T-helper 22 cell (primary cell): ENCODE results near the gene TGFBR1.
A peak's percentile ranks its signal among the peaks of the same experiment; 100 is the strongest.

ENCODE experiments used
- DNase-seq: peaks from one replicate; pipeline ENCODE4 v3.0.0-alpha.2; 2020; ENCODE audit warnings: low read depth

Gene TGFBR1

GRCh38 chr9:99107421-99107820 is 2.5 kb downstream of the TGFBR1 start:
- DNase-seq, result no peak

GRCh38 chr9:99108131-99108530 is 3.2 kb downstream of the TGFBR1 start:
- DNase-seq, result no peak

- no peak for DNase-seq
These were observed 4.6 kb downstream of the TGFBR1 start for GRCh38 chr9:99109522-99109921.

- DNase-seq, result peak; percentile 28
These were observed 8.0 kb downstream of the TGFBR1 start for GRCh38 chr9:99112750-99113413.

- DNase-seq, result no peak
These were observed 8.6 kb downstream of the TGFBR1 start for GRCh38 chr9:99113414-99114048.

GRCh38 chr9:99114049-99114440 is 9.1 kb downstream of the TGFBR1 start:
- DNase-seq, result no peak

GRCh38 chr9:99114846-99115500 is 10.1 kb downstream of the TGFBR1 start:
- no peak for DNase-seq

GRCh38 chr9:99116003-99116411 is 11.1 kb downstream of the TGFBR1 start:
- DNase-seq, result no peak

- DNase-seq, result peak; percentile 34
These were observed 14.0 kb downstream of the TGFBR1 start for GRCh38 chr9:99118782-99119466.

- DNase-seq, result no peak
These were observed 15.2 kb downstream of the TGFBR1 start for GRCh38 chr9:99119976-99120655.

- no peak for DNase-seq
These were observed 16.7 kb downstream of the TGFBR1 start for GRCh38 chr9:99121604-99122003.

- no peak for DNase-seq
These were observed 19.8 kb downstream of the TGFBR1 start for GRCh38 chr9:99124534-99125255.

- DNase-seq, result no peak
These were observed 20.5 kb downstream of the TGFBR1 start for GRCh38 chr9:99125446-99125845.

- no peak for DNase-seq
These were observed 21.4 kb downstream of the TGFBR1 start for GRCh38 chr9:99126312-99126711.

- no peak for DNase-seq
These were observed 22.6 kb downstream of the TGFBR1 start for GRCh38 chr9:99127356-99128132.

GRCh38 chr9:99128133-99128406 is 23.2 kb downstream of the TGFBR1 start:
- no peak for DNase-seq

- DNase-seq, result no peak
These were observed 24.2 kb downstream of the TGFBR1 start for GRCh38 chr9:99129091-99129490.

GRCh38 chr9:99130069-99130468 is 25.2 kb downstream of the TGFBR1 start:
- no peak for DNase-seq

- DNase-seq, result no peak
These were observed 28.2 kb downstream of the TGFBR1 start for GRCh38 chr9:99133145-99133544.

GRCh38 chr9:99134893-99135341 is 30.0 kb downstream of the TGFBR1 start:
- no peak for DNase-seq

- no peak for DNase-seq
These were observed 30.5 kb downstream of the TGFBR1 start for GRCh38 chr9:99135456-99135855.
